ENCODE results near the gene SEZ6L2. TPM values are rescaled to one million over a fixed set of nuclear protein-coding genes. Genes with fewer than 3 reads are reported as not detected.

SEZ6L2 gene
- total and polyA plus RNA-seq, 2 of the 8 experiments (the other 6 are each of a cell fraction or from before 2014, with no cell fraction given), result 43.5 to 47.7 TPM

- TF ChIP-seq TAF7 (optimal IDR thresholded peaks at IDR 0.05; ENCODE audit: borderline replicate concordance, low read depth, low read length) (no peak), EZH2 (IDR thresholded peaks at IDR 0.05; ENCODE audit: low read depth, low read length, severe bottlenecking) (no peak), BRCA1 (IDR thresholded peaks at IDR 0.05; ENCODE audit: low read depth, low read length) (no peak), RAD21 (IDR thresholded peaks at IDR 0.05 in 1 of 2, conservative IDR thresholded peaks at IDR 0.05 in 1 of 2; ENCODE audit: low read depth in 2 of 2, low read length in 2 of 2) (no peak), YY1 (IDR thresholded peaks at IDR 0.05; ENCODE audit: low read depth, low read length) (no peak), CBX5 (IDR thresholded peaks at IDR 0.05; ENCODE audit: low read depth, low read length) (no peak), BACH1 (IDR thresholded peaks at IDR 0.05; ENCODE audit: low read length) (no peak), NANOG (IDR thresholded peaks at IDR 0.05; ENCODE audit: insufficient read depth, low read depth, low read length, poor library complexity, severe bottlenecking) (no peak)
Observed at GRCh38 chr16:29904947-29905346, 5.6 kb upstream of the SEZ6L2 start (continued).
